ENCODE measurements around the gene INPP5A.

DNA sequence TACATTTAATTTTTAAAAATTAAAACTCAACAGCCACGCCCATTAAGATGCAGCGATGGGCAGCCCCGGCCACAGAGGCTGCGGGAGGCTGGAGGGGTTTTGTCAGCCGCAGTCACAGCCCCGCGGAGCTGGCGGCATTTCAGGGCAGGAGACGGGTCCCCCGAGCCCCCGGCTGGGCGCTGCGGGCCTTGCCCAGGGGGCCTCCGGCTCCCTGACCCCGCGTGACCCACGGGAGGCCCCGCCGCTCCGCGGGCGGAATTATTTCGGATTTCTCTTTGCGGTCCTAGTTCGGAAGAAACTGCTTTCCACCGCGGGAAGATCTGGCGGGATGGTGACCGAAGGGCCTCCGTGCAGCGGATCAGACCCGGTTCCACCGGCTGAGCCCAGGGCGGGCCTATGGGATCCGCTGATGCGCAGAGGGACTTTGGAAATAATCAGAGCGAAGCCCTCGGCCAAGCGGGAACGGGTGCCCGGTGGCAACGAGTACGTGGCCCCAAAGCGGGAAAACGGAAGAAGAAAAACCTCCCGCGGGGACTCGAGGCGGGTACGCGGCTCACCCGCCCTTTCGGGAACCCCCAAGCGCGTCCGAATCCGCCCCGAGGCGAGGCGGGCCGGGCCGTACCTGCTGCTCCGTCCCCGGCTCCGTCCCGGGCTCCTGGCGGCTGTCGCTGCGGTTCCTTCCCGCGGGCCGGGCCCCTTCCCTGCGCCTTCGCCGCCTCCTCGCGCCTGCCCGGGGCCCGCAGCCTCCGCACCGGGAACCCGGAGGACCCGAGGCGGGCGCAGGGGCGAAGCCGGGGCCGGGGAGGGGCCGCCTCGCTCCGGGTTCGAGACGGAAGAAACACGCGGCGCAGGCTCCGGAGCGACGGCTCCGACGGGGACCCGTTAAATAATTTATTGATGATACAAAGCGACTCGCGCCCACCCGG lies 246.6 kb downstream of the INPP5A start:
- TF ChIP-seq, protein P1, sequence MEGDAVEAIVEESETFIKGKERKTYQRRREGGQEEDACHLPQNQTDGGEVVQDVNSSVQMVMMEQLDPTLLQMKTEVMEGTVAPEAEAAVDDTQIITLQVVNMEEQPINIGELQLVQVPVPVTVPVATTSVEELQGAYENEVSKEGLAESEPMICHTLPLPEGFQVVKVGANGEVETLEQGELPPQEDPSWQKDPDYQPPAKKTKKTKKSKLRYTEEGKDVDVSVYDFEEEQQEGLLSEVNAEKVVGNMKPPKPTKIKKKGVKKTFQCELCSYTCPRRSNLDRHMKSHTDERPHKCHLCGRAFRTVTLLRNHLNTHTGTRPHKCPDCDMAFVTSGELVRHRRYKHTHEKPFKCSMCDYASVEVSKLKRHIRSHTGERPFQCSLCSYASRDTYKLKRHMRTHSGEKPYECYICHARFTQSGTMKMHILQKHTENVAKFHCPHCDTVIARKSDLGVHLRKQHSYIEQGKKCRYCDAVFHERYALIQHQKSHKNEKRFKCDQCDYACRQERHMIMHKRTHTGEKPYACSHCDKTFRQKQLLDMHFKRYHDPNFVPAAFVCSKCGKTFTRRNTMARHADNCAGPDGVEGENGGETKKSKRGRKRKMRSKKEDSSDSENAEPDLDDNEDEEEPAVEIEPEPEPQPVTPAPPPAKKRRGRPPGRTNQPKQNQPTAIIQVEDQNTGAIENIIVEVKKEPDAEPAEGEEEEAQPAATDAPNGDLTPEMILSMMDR (IDR thresholded peaks at IDR 0.05 in 2 of 3, conservative IDR thresholded peaks at IDR 0.05 in 1 of 3; ENCODE audit: control insufficient read depth in 2 of 3, extremely low read depth in 1 of 3, insufficient read depth in 1 of 3, low read depth in 3 of 3, low read length in 3 of 3), result no peak
- TF ChIP-seq SUZ12 (IDR thresholded peaks at IDR 0.05; ENCODE audit: unreplicated experiment), result no peak
- TF ChIP-seq RFX5 (IDR thresholded peaks at IDR 0.05; ENCODE audit: low read depth, low read length), result no peak
- no peak for TF ChIP-seq POLR2AphosphoS5 (IDR thresholded peaks at IDR 0.05; ENCODE audit: low read length)
- TF ChIP-seq POLR2A (IDR thresholded peaks at IDR 0.05; ENCODE audit: low read depth, low read length), result no peak
- no peak for TF ChIP-seq RBBP5 (conservative IDR thresholded peaks at IDR 0.05)
- no peak for TF ChIP-seq NR2C2 (IDR thresholded peaks at IDR 0.05; ENCODE audit: borderline replicate concordance, control insufficient read depth, insufficient read length, low read depth)
- no peak for TF ChIP-seq EZH2 (IDR thresholded peaks at IDR 0.05; ENCODE audit: borderline replicate concordance, control insufficient read depth, low read depth, low read length)

Data from GM12878 (cell line).